Smooth muscle cell (in vitro differentiated cells): Measurements from ENCODE around the gene FASTKD1. TPM values are rescaled to one million over a fixed set of nuclear protein-coding genes. Genes with fewer than 3 reads are reported as not detected.
"Not testable (repeated sequence)": the region's sequence is repeated elsewhere in the genome, so short reads cannot be mapped to it uniquely, and the experiment has no call there.

ENCODE experiments used
- DNase-seq: peaks from one replicate; lab custom pipeline; 2025; ENCODE audit not compliant: unreplicated experiment; lab: John Stamatoyannopoulos, UW
- H2AFZ ChIP-seq: fragments of 200-600 bp; sonication (generic); 2 replicates; pipeline ENCODE4 v1.6.0; 2016; ENCODE audit warnings: antibody characterized with exemption, low read depth, mild to moderate bottlenecking
- H3F3A ChIP-seq: fragments of 200-600 bp; sonication (generic); 2 replicates; pipeline ENCODE4 v1.6.0; 2017; ENCODE audit warnings: antibody characterized with exemption, low read depth
- H3K27ac ChIP-seq: fragments of 200-600 bp; sonication (generic); 2 replicates; pipeline ENCODE4 v1.5.1; 2016; ENCODE audit warnings: low read depth, mild to moderate bottlenecking
- H3K27me3 ChIP-seq: fragments of 200-600 bp; sonication (generic); 2 replicates; pipeline ENCODE4 v1.6.1; 2016; ENCODE audit warnings: low read depth, mild to moderate bottlenecking
- H3K36me3 ChIP-seq: fragments of 200-600 bp; sonication (generic); 2 replicates; pipeline ENCODE4 v1.5.1; 2016; ENCODE audit warnings: low read depth
- H3K4me1 ChIP-seq: fragments of 200-600 bp; sonication (generic); 2 replicates; pipeline ENCODE4 v1.5.1; 2016; ENCODE audit warnings: low read depth
- H3K4me2 ChIP-seq: fragments of 200-600 bp; sonication (generic); 2 replicates; pipeline ENCODE4 v1.6.0; 2016; ENCODE audit warnings: mild to moderate bottlenecking
- H3K4me3 ChIP-seq: fragments of 200-600 bp; sonication (generic); 2 replicates; pipeline ENCODE4 v1.5.1; 2016; ENCODE audit warnings: mild to moderate bottlenecking
- H3K79me2 ChIP-seq: fragments of 200-600 bp; sonication (generic); 2 replicates; pipeline ENCODE4 v1.6.0; 2016; ENCODE audit warnings: low read depth, mild to moderate bottlenecking
- H3K9ac ChIP-seq: fragments of 200-600 bp; sonication (generic); 2 replicates; pipeline ENCODE4 v1.6.0; 2016; ENCODE audit warnings: low read depth
- H3K9me3 ChIP-seq: fragments of 200-600 bp; sonication (generic); replicated peaks from 2 replicates; pipeline ENCODE4 v1.5.1; 2016; ENCODE audit warnings: low read depth
- H4K20me1 ChIP-seq: fragments of 200-600 bp; sonication (generic); 2 replicates; pipeline ENCODE4 v1.6.0; 2016; ENCODE audit warnings: low read depth
- WGBS: methylation state at CpG from one replicate; pipeline ENCODE4 v1.1.7; 2016; ENCODE audit warnings: low lambda C conversion rate; 5-methylcytosine and 5-hydroxymethylcytosine counted together
- polyA plus RNA-seq: library from polyadenylated mRNA; unstranded; fragments of >200 nt; fragmentation: Nextera tagmentation; extraction: Ambion mirVana; gene quantifications from 2 replicates; pipeline ENCODE4 v1.2.1, GENCODE V29; 2016
- total RNA-seq: library from RNA; depleted of rRNA; stranded (reverse); fragments of >200 nt; gene quantifications from 2 replicates; pipeline ENCODE4 v1.2.3, GENCODE V29; 2014
- TF ChIP-seq, protein P1 (sequence below): fragments of 200-600 bp; sonication (generic); IDR thresholded peaks from 2 replicates; pipeline ENCODE4 v1.5.1; 2017; ENCODE audit warnings: borderline replicate concordance, mild to moderate bottlenecking, antibody characterized with exemption; ENCODE audit not compliant: insufficient read depth, poor library complexity, severe bottlenecking

FASTKD1 gene
- total and polyA plus RNA-seq, 2 experiments from 2014 or later, result 17.2 to 26.3 TPM

GRCh38 chr2:169572189-169572588 is 1.5 kb downstream of the FASTKD1 start:
- no peak for DNase-seq
- Histone ChIP-seq H3K36me3 (no peaks in the 10 kb centered on the region), H2AFZ (no peak overlapping the region), H3K4me1 (peaks cover 14% of the 10 kb centered on the region), H3K79me2 (peaks cover 46% of the 10 kb centered on the region), H4K20me1 (no peaks in the 10 kb centered on the region), H3K27me3 (no peaks in the 10 kb centered on the region), H3K27ac (no peak overlapping the region), H3K9me3 (no peaks in the 10 kb centered on the region), H3K4me2 (peak overlapping the region; percentile 83), H3F3A (no peaks in the 10 kb centered on the region), H3K9ac (no peak overlapping the region), H3K4me3 (peak overlapping the region; percentile 69)
- TF ChIP-seq, protein P1, sequence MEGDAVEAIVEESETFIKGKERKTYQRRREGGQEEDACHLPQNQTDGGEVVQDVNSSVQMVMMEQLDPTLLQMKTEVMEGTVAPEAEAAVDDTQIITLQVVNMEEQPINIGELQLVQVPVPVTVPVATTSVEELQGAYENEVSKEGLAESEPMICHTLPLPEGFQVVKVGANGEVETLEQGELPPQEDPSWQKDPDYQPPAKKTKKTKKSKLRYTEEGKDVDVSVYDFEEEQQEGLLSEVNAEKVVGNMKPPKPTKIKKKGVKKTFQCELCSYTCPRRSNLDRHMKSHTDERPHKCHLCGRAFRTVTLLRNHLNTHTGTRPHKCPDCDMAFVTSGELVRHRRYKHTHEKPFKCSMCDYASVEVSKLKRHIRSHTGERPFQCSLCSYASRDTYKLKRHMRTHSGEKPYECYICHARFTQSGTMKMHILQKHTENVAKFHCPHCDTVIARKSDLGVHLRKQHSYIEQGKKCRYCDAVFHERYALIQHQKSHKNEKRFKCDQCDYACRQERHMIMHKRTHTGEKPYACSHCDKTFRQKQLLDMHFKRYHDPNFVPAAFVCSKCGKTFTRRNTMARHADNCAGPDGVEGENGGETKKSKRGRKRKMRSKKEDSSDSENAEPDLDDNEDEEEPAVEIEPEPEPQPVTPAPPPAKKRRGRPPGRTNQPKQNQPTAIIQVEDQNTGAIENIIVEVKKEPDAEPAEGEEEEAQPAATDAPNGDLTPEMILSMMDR, result no peak
- 81% methylated on average over 1 of the region's 1 CpG for WGBS

DNA sequence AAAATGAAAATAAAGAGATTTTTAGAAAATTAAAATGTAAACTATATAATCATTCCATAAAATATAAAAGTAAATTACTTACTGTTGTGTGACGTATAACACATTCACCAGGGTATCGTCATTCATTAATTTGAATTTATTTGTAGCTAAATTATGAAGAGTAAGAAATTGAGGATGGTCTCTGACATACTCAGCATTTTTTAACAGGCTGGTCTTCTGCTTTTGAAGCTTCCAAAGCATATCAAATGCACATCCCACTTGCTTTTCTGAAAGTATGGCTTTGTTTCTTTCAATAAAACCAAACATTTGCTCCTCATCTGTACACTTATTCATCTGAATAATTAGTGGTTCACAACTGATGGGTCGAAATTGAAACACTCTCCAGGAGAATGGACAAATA is 2.1 kb downstream of the FASTKD1 start:
- TF ChIP-seq, protein P1, result no peak
- no peaks in the 10 kb centered on the region for H3K9me3 ChIP-seq
- no peak overlapping the region for H2AFZ ChIP-seq
- no peaks in the 10 kb centered on the region for H3K27me3 ChIP-seq
- peaks cover 48% of the 10 kb centered on the region for H3K79me2 ChIP-seq
- no peaks in the 10 kb centered on the region for H4K20me1 ChIP-seq
- peaks cover 14% of the 10 kb centered on the region for H3K4me1 ChIP-seq
- no peak for DNase-seq
- H3K4me3 ChIP-seq, result peak overlapping the region; percentile 69
- WGBS, result 97% methylated on average over 3 of the region's 3 CpGs
- H3K27ac ChIP-seq, result no peak overlapping the region
- H3K4me2 ChIP-seq, result no peak overlapping the region
- no peaks in the 10 kb centered on the region for H3F3A ChIP-seq
- H3K36me3 ChIP-seq, result no peaks in the 10 kb centered on the region
- no peak overlapping the region for H3K9ac ChIP-seq

- not testable (repeated sequence) for H3F3A ChIP-seq, H2AFZ ChIP-seq, H3K4me2 ChIP-seq, H3K9ac ChIP-seq, DNase-seq, H3K4me3 ChIP-seq, H3K9me3 ChIP-seq, H3K27me3 ChIP-seq, H4K20me1 ChIP-seq, H3K36me3 ChIP-seq, H3K27ac ChIP-seq
- WGBS, result 92% methylated on average over 4 of the region's 4 CpGs
- H3K79me2 ChIP-seq, result peaks cover 48% of the 10 kb centered on the region
- peaks cover 14% of the 10 kb centered on the region for H3K4me1 ChIP-seq
Observed at GRCh38 chr2:169570752-169571151, 2.9 kb downstream of the FASTKD1 start.

DNA sequence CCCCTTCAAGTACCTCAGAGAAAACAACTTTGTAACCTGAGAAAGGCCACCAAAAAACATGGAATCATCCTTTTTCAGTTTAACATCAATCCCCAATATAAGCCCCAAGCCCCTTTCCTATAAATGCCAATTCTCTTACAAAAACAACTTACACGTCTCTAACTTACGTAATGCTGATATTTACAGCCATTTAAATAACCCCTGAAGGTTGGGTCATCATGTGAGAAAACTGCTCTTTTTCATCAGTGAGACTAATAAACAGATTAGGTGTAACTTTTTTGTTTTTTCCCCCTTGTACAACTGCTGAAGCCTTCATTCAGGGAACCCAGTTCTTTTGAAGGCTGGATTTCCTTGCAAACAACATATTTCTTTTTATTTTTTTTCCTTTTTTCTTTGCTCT is 3.7 kb downstream of the FASTKD1 start:
- WGBS, result 86% methylated on average over 2 of the region's 2 CpGs

More for the DNA sequence above, 3.7 kb downstream of the FASTKD1 start:
- H3K27ac ChIP-seq, result no peak overlapping the region
- H4K20me1 ChIP-seq, result no peaks in the 10 kb centered on the region
- H2AFZ ChIP-seq, result no peak overlapping the region
- no peak overlapping the region for H3K9ac ChIP-seq
- H3K36me3 ChIP-seq, result no peaks in the 10 kb centered on the region
- H3K9me3 ChIP-seq, result no peaks in the 10 kb centered on the region
- TF ChIP-seq, protein P1, result no peak
- H3K4me3 ChIP-seq, result no peak overlapping the region
- peaks cover 14% of the 10 kb centered on the region for H3K4me1 ChIP-seq
- H3K79me2 ChIP-seq, result peaks cover 48% of the 10 kb centered on the region
- H3K27me3 ChIP-seq, result no peaks in the 10 kb centered on the region
- DNase-seq, result no peak
- no peak overlapping the region for H3K4me2 ChIP-seq
- no peaks in the 10 kb centered on the region for H3F3A ChIP-seq
